K562 (cell line): ENCODE measurements around the gene NAIF1. TPM values are rescaled to one million over a fixed set of nuclear protein-coding genes. Genes with fewer than 3 reads are reported as not detected.

Source experiments
- ARHGAP35 ChIP-seq: fragments of 450-650 bp; IDR thresholded peaks from 2 replicates; pipeline ENCODE4 v1.6.1; 2018; ENCODE audit not compliant: partially characterized antibody
- CREB5 ChIP-seq: fragments of 250-450 bp; sonication (Bioruptor Pico); IDR thresholded peaks from 2 replicates; pipeline ENCODE4 v1.5.0; 2020; ENCODE audit warnings: mild to moderate bottlenecking
- CUX1 ChIP-seq: fragments of 200-800 bp; sonication (Bioruptor generic); IDR thresholded peaks from 2 replicates; pipeline ENCODE4 v1.6.1; 2016; ENCODE audit warnings: missing genetic modification characterization, missing compliant biosample characterization
- E2F3 ChIP-seq: fragments of 250-450 bp; sonication (Bioruptor Pico); IDR thresholded peaks from 2 replicates; pipeline ENCODE4 v1.4.0; 2020; ENCODE audit warnings: mild to moderate bottlenecking
- ETV5 ChIP-seq: sonication (generic); formaldehyde crosslinking; IDR thresholded peaks from 2 replicates; pipeline ENCODE4 v1.4.0; 2020; ENCODE audit warnings: low read depth, mild to moderate bottlenecking, missing genetic modification reagents
- KLF6 ChIP-seq: fragments of 250-450 bp; sonication (Bioruptor Pico); IDR thresholded peaks from 2 replicates; pipeline ENCODE4 v1.4.0; 2020; ENCODE audit warnings: mild to moderate bottlenecking, moderate library complexity, borderline replicate concordance
- RBM34 ChIP-seq: fragments of 200-400 bp; formaldehyde crosslinking; IDR thresholded peaks from 2 replicates; pipeline ENCODE4 v1.6.1; 2018; ENCODE audit warnings: low read length, borderline replicate concordance; ENCODE audit not compliant: insufficient read depth
- SAFB2 ChIP-seq: fragments of 200-400 bp; formaldehyde crosslinking; IDR thresholded peaks from 2 replicates; pipeline ENCODE4 v1.6.1; 2018; ENCODE audit warnings: borderline replicate concordance, low read length, low read depth, moderate library complexity; ENCODE audit not compliant: severe bottlenecking
- SPI1 ChIP-seq: IDR thresholded peaks from 2 replicates; pipeline ENCODE4 v1.6.1; 2011; ENCODE audit warnings: low read depth, low read length, control low read depth, borderline replicate concordance
- TCF3 ChIP-seq: sonication (generic); formaldehyde crosslinking; IDR thresholded peaks from 2 replicates; pipeline ENCODE4 v1.4.0; 2020; ENCODE audit warnings: mild to moderate bottlenecking, missing genetic modification reagents
- TCF7L2 ChIP-seq: fragments of 150-350 bp; IDR thresholded peaks from 2 replicates; pipeline ENCODE4 v1.6.1; 2016; ENCODE audit warnings: low read depth, mild to moderate bottlenecking, low read length, moderate library complexity
- ZNF197 ChIP-seq: fragments of 200-800 bp; sonication (Bioruptor generic); IDR thresholded peaks from 2 replicates; pipeline ENCODE4 v1.6.1; 2016; ENCODE audit warnings: low read depth, missing genetic modification characterization, missing compliant biosample characterization
- ZNF280A ChIP-seq: fragments of 450-650 bp; IDR thresholded peaks from 2 replicates; pipeline ENCODE4 v1.6.1; 2018; ENCODE audit warnings: mild to moderate bottlenecking, low read depth; ENCODE audit not compliant: partially characterized antibody
- ZNF395 ChIP-seq: fragments of 200-800 bp; sonication (Bioruptor generic); IDR thresholded peaks from 2 replicates; pipeline ENCODE4 v1.6.1; 2017; ENCODE audit warnings: missing genetic modification characterization, missing compliant biosample characterization
- ZNF408 ChIP-seq: fragments of 250-450 bp; sonication (Bioruptor Pico); IDR thresholded peaks from 2 replicates; pipeline ENCODE4 v1.4.0; 2020; ENCODE audit warnings: low read depth, mild to moderate bottlenecking, moderate library complexity
- ZNF584 ChIP-seq: fragments of 200-800 bp; sonication (Bioruptor generic); IDR thresholded peaks from 2 replicates; pipeline ENCODE4 v1.6.1; 2016; ENCODE audit warnings: low read depth, mild to moderate bottlenecking, missing genetic modification characterization, missing compliant biosample characterization
- ZNF707 ChIP-seq: fragments of 250-450 bp; sonication (Bioruptor Pico); conservative IDR thresholded peaks from 2 replicates; pipeline ENCODE4 v1.8.0; 2022; ENCODE audit warnings: inconsistent platforms, mild to moderate bottlenecking, moderate library complexity
- polyA plus RNA-seq, 8 experiments: library from polyadenylated mRNA; depleted of rRNA in 4 of 8; stranded (reverse) in 5 of 8; unstranded in 3 of 8; fragments of >200 nt; fragmentation: Nextera tagmentation in 2 of 8; fragmentation: Illumina TruSeq in 1 of 8; extraction: Ambion mirVana in 2 of 8; extraction: Trizol in 1 of 8; gene quantifications; 2 replicates each; pipeline versions ENCODE4 v1.2.1 to v1.2.3, GENCODE V29; 2011 to 2014; ENCODE audit warnings: inconsistent platforms in 1 of 8, missing spikeins in 1 of 8
- total RNA-seq, 7 experiments: library from RNA; depleted of rRNA in 6 of 7; stranded (reverse); fragments of >200 nt in 6 of 7; fragmentation: Illumina TruSeq in 2 of 7; extraction: Trizol in 2 of 7; gene quantifications; 2 replicates each; pipeline versions ENCODE4 v1.2.1 to v1.2.3, GENCODE V29; 2011 to 2021; ENCODE audit warnings: low replicate concordance in 1 of 7

The NAIF1 gene
- total and polyA plus RNA-seq, 9 of the 15 experiments (the other 6 are each of a cell fraction or from before 2014, with no cell fraction given): 4.8 to 26.6 (median 17.2) TPM

- TF ChIP-seq E2F3 (CRISPR knock-in tag): no peak
- peak; percentile 60; the same call in 1 of the 2 replicates for TF ChIP-seq ETV5 (CRISPR knock-in tag)
- TF ChIP-seq SPI1: peak; percentile 87
- TF ChIP-seq CREB5 (CRISPR knock-in tag): no peak
- TF ChIP-seq TCF3 (CRISPR knock-in tag): peak; percentile 82
- no peak for TF ChIP-seq KLF6
- TF ChIP-seq ZNF395 (CRISPR knock-in tag): no peak; the same call in 1 of the 2 replicates
- no peak for TF ChIP-seq ARHGAP35
- peak; percentile 66; the same call in 1 of the 2 replicates for TF ChIP-seq TCF7L2
- no peak for TF ChIP-seq ZNF408 (CRISPR knock-in tag)
- TF ChIP-seq RBM34: no peak
- no peak for TF ChIP-seq ZNF280A
- TF ChIP-seq ZNF584 (CRISPR knock-in tag): no peak
- TF ChIP-seq CUX1 (CRISPR knock-in tag): no peak
- no peak for TF ChIP-seq ZNF707 (CRISPR knock-in tag)
- no peak for TF ChIP-seq SAFB2
- no peak for TF ChIP-seq ZNF197 (CRISPR knock-in tag)
Measured at GRCh38 chr9:128078504-128079434, 11.6 kb upstream of the NAIF1 start (continued).
